Measurements from ENCODE around the gene PHF21B.

PHF21B gene

GRCh38 chr22:45014654-45015053 is 4.8 kb upstream of the PHF21B start:
- no peak for DNase-seq (ENCODE audit: low spot score)

DNA sequence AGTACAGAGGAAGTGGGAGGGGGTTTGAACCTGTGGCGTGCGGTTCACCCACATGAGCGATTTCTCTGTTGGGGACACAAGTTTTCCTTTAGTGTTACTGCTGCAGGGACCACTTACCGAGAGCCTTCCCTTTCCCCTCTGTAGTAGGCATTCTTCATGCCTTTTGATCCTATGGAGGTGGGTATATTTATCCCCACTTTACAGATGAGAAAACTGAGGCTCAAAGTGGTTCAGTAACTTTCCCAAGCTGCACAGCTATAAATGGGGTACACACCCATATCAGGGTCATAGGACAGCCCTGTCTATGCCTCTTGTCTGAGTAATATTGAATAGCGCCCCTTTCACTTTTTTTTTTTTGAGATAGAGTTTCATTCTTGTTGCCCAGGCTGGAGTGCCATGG is 3.3 kb upstream of the PHF21B start:
- no peak for DNase-seq (ENCODE audit: low spot score)

DNA sequence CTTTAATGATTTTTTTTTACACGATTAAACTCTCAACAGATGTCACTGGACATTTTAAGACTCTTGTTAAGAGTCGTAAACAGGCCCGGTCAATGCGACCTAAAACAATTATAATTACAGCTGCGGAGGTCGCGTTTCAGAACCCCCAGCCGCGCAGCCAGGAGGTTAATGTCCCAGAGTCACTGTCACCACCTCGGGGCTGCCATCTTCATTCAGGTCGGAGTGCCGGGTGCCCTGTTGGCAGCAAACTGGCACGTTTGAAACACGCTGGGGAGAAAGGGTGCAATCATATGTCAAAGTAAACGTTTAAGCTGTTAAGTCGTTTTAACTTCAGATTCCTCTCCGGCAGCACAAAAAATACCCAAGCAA is 711 bp upstream of the PHF21B start:
- DNase-seq (ENCODE audit: low spot score), result no peak

DNA sequence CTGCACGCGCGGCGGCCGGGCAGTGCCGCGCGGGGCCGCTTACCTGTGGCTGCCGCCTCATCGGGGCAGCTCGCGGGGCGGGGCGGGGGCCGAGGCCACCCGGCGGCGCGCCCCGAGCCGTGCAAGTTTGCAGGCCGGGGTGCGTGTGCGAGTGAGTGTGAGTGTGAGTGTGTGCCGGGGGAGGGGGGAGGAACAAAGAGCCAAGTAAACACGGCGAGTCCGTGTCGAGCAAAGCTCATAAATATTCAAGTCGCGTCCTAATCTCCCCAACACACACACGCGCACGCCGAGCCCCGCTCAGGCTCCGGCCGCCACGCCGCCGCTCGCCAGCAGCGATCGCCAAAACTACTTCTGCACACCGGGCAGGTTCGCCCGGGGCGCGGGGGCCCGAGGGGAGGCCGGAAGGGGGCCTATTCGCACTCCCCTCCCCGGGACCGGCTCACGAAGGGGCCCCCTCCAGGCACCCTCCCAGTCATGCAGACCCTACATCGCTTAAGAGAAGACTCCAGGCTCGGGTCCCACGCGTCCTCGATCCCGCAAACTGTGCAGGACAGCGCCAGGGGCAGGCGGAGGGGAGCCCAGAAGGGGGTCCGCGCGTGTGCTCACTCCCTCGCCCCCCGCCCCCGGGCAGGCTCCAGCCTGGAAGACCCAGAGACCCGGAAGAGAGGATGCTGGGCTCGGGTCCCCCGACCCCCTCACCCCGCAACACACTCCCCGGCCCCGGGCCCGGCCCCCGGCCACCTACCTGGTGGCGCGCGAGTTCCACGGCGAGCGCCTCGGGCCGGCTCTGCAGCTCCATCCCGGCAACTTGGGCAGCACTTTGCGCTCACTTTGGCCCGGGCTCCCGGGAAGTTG is 827 bp downstream of the PHF21B start:
- no peak for DNase-seq (ENCODE audit: low spot score)

DNA sequence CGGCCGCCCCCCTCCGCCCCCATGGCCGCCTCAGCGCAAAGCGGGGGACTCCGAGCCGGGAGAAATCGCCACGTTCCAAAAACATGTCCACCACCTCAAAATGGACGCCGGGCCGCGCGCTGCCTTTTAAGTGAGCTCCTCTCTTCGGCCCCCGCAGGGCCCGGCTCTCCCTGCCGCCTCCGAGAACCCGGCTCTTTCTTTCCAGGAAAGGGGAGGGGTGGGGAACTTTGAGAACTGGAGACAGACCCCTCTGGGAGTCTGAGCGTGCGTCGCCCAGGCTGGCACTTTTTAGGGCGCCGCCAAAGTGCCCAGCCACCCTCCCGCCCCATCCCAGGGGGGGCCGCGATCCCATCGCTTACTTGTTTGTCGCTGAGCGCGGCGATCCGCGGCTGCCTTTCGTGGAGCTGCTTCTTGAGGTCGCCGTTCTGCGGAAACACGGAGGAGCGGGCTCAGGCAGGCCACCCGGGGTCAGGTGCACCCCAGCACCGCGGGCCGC is 1.6 kb downstream of the PHF21B start:
- no peak for DNase-seq (ENCODE audit: low spot score)

GRCh38 chr22:45007391-45008185 is 2.2 kb downstream of the PHF21B start:
- no peak for DNase-seq (ENCODE audit: low spot score)

- no peak for DNase-seq (ENCODE audit: low spot score)
Observed at GRCh38 chr22:45006964-45007390, 2.8 kb downstream of the PHF21B start.

DNA sequence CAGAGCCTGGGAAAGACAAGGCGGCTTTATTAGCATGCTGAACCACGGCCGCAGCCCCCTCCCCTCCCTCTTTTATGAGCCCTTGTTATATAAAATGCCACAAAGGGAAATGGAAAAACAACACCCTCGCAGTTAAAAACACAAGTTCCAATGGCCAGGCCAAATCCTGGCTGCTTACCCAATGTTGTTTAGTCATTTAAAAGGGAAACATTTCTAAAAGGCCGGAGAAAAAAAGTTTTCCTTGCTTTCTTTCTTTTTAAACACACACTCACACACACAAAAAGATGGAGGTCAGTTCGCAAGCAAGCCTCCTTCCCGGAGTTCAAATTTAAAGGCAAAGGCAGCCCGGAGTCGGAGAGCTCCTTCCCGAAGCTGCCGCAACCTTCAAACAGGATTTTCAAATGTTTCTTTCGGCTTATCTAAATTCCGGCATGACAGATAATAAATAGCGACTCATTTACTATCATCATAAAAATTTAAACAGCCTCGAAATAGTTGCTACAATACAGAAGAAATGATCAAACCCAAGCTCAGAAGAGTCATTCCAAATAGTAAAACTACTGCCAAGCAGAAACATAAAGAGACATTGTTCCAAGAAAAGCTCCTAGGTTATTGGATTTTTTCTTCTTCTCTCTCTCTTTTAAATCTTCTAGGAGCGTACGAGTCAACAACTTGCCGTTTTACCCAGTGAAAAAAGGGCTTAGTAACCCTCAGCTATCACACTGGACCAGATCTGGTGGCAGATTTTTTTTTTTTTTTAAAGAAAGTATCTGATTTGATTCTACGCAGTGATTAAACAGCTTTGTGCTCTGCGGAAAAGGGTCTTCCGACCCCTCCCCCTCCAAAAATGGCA is 3.5 kb downstream of the PHF21B start:
- DNase-seq (ENCODE audit: low spot score), result no peak

GRCh38 chr22:45001653-45002052 is 8.2 kb downstream of the PHF21B start:
- no peak for DNase-seq (ENCODE audit: low spot score)

DNA sequence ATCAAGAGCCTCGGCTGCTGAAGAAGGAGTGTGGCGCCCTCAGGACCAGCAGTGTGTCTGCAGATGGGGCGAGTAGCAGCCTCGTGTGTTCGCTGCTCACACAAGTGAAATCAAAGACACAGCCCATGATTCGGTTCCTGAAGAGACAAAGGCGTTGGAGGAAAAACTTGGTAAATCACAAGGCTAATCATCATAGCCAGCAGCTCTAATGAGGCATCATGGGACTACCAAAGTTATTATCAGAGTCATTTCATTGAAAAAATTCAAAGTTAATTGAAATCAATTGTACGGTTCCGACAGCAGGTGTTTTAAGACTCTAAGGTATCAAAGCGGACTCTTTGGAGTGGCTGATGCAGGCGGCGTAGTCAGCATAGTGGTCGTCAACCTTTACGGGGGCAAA is 9.5 kb downstream of the PHF21B start:
- DNase-seq (ENCODE audit: low spot score), result no peak

- no peak for DNase-seq (ENCODE audit: low spot score)
Observed at GRCh38 chr22:44999687-45000086, 10.1 kb downstream of the PHF21B start.

DNA sequence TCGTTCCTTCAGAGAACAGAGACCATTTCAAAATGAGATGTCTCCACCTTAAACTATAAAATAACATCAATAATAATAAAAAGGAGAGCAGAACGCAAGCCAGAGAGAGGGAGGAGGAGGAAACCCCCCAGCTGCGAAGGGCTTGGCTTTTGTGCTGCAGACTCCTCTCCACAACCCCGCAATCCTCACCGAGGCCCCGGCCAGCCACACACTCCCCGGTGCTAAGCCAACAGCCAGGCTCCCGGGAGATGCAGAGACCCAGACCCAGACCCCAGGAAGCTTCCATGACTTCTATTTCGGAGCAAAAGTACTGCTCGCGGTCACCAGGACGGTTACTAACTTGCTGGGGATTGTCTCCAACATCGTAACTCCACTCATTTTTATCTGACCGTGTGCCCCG is 10.6 kb downstream of the PHF21B start:
- no peak for DNase-seq (ENCODE audit: low spot score)

DNA sequence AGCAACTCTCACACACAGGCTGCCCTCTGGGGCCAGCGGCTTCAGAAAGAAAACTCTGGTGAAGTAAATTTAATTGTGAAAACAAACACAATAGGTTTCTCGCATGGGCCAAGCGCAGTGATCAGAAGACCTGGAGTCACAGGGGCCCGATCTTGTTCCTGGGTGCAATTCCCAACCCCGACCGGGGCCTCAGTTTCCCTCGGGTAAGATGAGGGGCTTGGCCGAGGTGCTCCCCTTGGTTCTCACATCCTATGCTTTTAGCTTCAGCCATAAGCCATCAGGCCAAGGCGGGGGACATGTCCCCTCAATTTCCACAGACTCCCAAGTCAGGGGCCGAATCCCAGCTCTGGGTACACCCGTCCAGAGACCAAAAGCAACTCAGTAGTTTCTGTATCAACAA is 11.5 kb downstream of the PHF21B start:
- DNase-seq (ENCODE audit: low spot score), result no peak

GRCh38 chr22:44997060-44997459 is 12.7 kb downstream of the PHF21B start:
- DNase-seq (ENCODE audit: low spot score), result no peak

DNA sequence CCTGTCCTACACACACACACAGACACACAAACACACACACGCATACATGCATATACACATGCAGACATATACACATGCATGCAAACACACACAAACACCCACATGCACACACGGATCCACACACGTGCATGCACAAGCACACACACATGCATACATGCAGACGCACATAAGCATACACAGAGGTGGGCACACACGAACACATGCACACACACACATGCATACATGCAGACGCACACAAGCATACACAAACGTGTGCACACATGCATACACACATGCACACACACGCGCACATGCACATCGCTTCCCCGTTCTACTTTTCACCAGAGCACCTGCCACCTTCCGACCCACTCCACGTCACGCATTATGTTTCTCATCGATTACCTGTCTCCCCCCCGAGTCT is 13.2 kb downstream of the PHF21B start:
- DNase-seq (ENCODE audit: low spot score), result no peak

- no peak for DNase-seq (ENCODE audit: low spot score)
Observed at GRCh38 chr22:44996120-44996519, 13.7 kb downstream of the PHF21B start.

- no peak for DNase-seq (ENCODE audit: low spot score)
Observed at GRCh38 chr22:44995715-44996114, 14.1 kb downstream of the PHF21B start.

GRCh38 chr22:44995105-44995514 is 14.7 kb downstream of the PHF21B start:
- no peak for DNase-seq (ENCODE audit: low spot score)

DNA sequence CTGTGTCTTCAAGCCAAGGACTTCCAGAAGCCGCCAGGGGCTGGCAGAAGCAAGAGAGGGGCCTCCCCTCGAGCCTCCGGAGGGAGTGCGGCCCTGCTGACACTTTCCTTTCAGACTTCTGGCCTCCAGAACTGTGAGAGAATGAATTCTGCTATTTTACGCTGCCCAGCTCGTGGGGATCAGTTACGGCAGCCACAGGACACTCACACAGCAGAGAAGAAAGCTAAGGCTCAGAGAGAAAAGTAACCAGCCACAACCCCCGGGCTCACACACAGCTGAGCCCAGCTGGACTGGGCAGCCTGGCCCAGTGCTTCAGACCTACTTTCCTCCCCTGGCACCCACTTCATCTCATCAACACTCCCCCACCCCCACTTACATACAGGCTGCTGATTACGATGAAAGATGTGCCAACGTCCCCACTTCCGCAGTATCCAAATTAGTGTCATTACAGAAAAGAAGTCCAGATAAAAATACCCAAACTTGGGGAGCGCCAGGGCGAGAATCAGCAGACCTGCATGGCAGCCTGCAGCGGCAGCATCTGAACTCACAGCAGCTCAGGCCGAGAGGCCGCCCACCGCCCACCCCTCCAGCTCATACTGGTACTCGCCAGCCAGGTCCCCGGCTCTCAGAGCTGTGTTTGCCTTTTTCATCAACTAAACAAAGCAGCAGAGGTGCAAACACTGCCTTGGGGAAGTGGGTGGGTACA is 15.3 kb downstream of the PHF21B start:
- no peak for DNase-seq (ENCODE audit: low spot score)

- DNase-seq (ENCODE audit: low spot score), result no peak
Observed at GRCh38 chr22:44992166-44992565, 17.6 kb downstream of the PHF21B start.

GRCh38 chr22:44991218-44991617 is 18.6 kb downstream of the PHF21B start:
- DNase-seq (ENCODE audit: low spot score), result no peak

- DNase-seq (ENCODE audit: low spot score), result no peak
Observed at GRCh38 chr22:44990810-44991209, 19.0 kb downstream of the PHF21B start.
